GM19025 (cell line): ENCODE data around the gene ACIN1.

Experiments used
- ATAC-seq: cut with Tn5 transposase; IDR thresholded peaks from one replicate; pipeline ENCODE4 v1.9.1; 2021; ENCODE audit warnings: mild to moderate bottlenecking, low read depth, moderate library complexity; ENCODE audit not compliant: unreplicated experiment

ACIN1 gene

GRCh38 chr14:23047034-23047634 is 47.8 kb downstream of the ACIN1 start:
- ATAC-seq, result no peak

GRCh38 chr14:23045419-23046357 is 49.2 kb downstream of the ACIN1 start:
- no peak for ATAC-seq

GRCh38 chr14:23044840-23045239 is 50.1 kb downstream of the ACIN1 start:
- ATAC-seq, result no peak

- ATAC-seq, result no peak
Observed at GRCh38 chr14:23043754-23044153, 51.2 kb downstream of the ACIN1 start.

GRCh38 chr14:23043145-23043544 is 51.8 kb downstream of the ACIN1 start:
- no peak for ATAC-seq

- no peak for ATAC-seq
Observed at GRCh38 chr14:23042162-23042965, 52.6 kb downstream of the ACIN1 start, which contains the start of gene PSMB11. Gene PSMB11, plus strand, starts transcription at chr14:23042212. Its CDS starts 14 bp downstream, at chr14:23042226.

- ATAC-seq, result no peak
Observed at GRCh38 chr14:23041729-23042128, 53.2 kb downstream of the ACIN1 start.

GRCh38 chr14:23040100-23040499 is 54.8 kb downstream of the ACIN1 start:
- no peak for ATAC-seq

- no peak for ATAC-seq
Observed at GRCh38 chr14:23035303-23036144, 59.4 kb downstream of the ACIN1 start.

GRCh38 chr14:23034498-23035302 is 60.2 kb downstream of the ACIN1 start, which contains the start of gene PSMB5:
Gene PSMB5, minus strand, starts transcription at chr14:23034900. Its CDS starts 19 bp downstream, at chr14:23034881.
- peak; percentile 91 for ATAC-seq

GRCh38 chr14:23033801-23034497 is 61.0 kb downstream of the ACIN1 start:
- no peak for ATAC-seq

- no peak for ATAC-seq
Observed at GRCh38 chr14:23033251-23033727, 61.6 kb downstream of the ACIN1 start.

- no peak for ATAC-seq
Observed at GRCh38 chr14:23030936-23031335, 64.0 kb downstream of the ACIN1 start.

GRCh38 chr14:23028799-23029198 is 66.1 kb downstream of the ACIN1 start:
- ATAC-seq, result no peak

GRCh38 chr14:23025151-23025814 is 69.7 kb downstream of the ACIN1 start:
- ATAC-seq, result no peak

- ATAC-seq, result no peak
Observed at GRCh38 chr14:23024612-23025075, 70.3 kb downstream of the ACIN1 start.

GRCh38 chr14:23023795-23024152 is 71.2 kb downstream of the ACIN1 start:
- no peak for ATAC-seq
